Naive thymus-derived CD8-positive, alpha-beta T cell (primary cell): Measurements from ENCODE around the gene MGST1. TPM values are rescaled to one million over a fixed set of nuclear protein-coding genes. Genes with fewer than 3 reads are reported as not detected.
"Not testable (repeated sequence)": the region's sequence is repeated elsewhere in the genome, so short reads cannot be mapped to it uniquely, and the experiment has no call there.

ENCODE experiments used
- ATAC-seq, 2 donors: fragments of 150-1000 bp; cut with Tn5 transposase in 1 of 2; sonication (Bioruptor Pico), chemical (Tn5 transposase) in 1 of 2; 1 replicate in 1 of 2; 2 replicates in 1 of 2; pipeline ENCODE4 v1.10.0; 2021; ENCODE audit warnings: mild to moderate bottlenecking in 2 of 2, moderate library complexity in 2 of 2
- POLR2A ChIA-PET: fragments of 350-600 bp; sonication (Branson Sonifier 250); formaldehyde crosslinking; loops from one replicate; lab custom pipeline; 2021; ENCODE audit warnings: antibody characterized with exemption; lab: Charles Lee
- DNase-seq, 10 donors: peaks; one replicate each; pipeline versions ENCODE4 v3.0.0 to v3.0.0-alpha.2; 2020 to 2022
- H3K27ac Mint-ChIP-seq, 10 donors: one replicate each; pipeline ENCODE4 v1.8.0; 2020 to 2022; ENCODE audit warnings: mild to moderate bottlenecking in 10 of 10, mixed read lengths in 10 of 10, moderate library complexity in 4 of 10, inconsistent platforms in 1 of 10
- H3K27me3 Mint-ChIP-seq, 5 donors: one replicate each; pipeline ENCODE4 v1.8.0; 2021 to 2022; ENCODE audit warnings: mixed read lengths in 5 of 5
- H3K36me3 Mint-ChIP-seq, 3 donors: one replicate each; pipeline ENCODE4 v1.8.0; 2020 to 2022; ENCODE audit warnings: mixed read lengths in 3 of 3, mild to moderate bottlenecking in 2 of 3, inconsistent platforms in 1 of 3
- H3K4me1 Mint-ChIP-seq, 4 donors: one replicate each; pipeline ENCODE4 v1.8.0; 2021 to 2022; ENCODE audit warnings: mixed read lengths in 4 of 4
- H3K4me3 Mint-ChIP-seq, 10 donors: one replicate each; pipeline ENCODE4 v1.8.0; 2020 to 2022; ENCODE audit warnings: mild to moderate bottlenecking in 10 of 10, mixed read lengths in 10 of 10, moderate library complexity in 6 of 10, inconsistent platforms in 1 of 10
- H3K9me3 Mint-ChIP-seq, 9 donors: one replicate each; pipeline ENCODE4 v1.8.0; 2020 to 2022; ENCODE audit warnings: mixed read lengths in 9 of 9, mild to moderate bottlenecking in 3 of 9, inconsistent platforms in 1 of 9, moderate library complexity in 1 of 9
- polyA plus RNA-seq, 3 donors: library from polyadenylated mRNA; unstranded; fragments of 300-500 nt; fragmentation: Illumina TruSeq; gene quantifications; one replicate each; pipeline ENCODE4 v1.2.3, GENCODE V29; 2021
- total RNA-seq, 8 experiments: library from RNA in 2 of 8; stranded (reverse) in 2 of 8; gene quantifications; one replicate each; pipeline ENCODE4 v1.2.3 and lab custom pipeline; 2021 to 2026

The MGST1 gene
- total and polyA plus RNA-seq, 5 experiments from 2014 or later = 0.75 TPM; not detected in 4

- no peak overlapping the region for H3K4me3 Mint-ChIP-seq
Measured at GRCh38 chr12:16361142-16361783, 13.8 kb downstream of the MGST1 start.

GRCh38 chr12:16362550-16362949 is 15.1 kb downstream of the MGST1 start:
- peaks cover 0 to 21% (median 3%) of the 10 kb centered on the region in 9 donors for H3K9me3 Mint-ChIP-seq
- peaks cover 0 to 3% (median 0%) of the 10 kb centered on the region in 4 donors for H3K4me1 Mint-ChIP-seq
- DNase-seq (no peak), ATAC-seq (no peak)
- POLR2A ChIA-PET = no interaction called here
- no peaks in the 10 kb centered on the region for H3K36me3 Mint-ChIP-seq
- no peak overlapping the region for H3K27ac Mint-ChIP-seq
- no peak overlapping the region for H3K4me3 Mint-ChIP-seq
- peaks cover 0 to 7% (median 0%) of the 10 kb centered on the region in 5 donors for H3K27me3 Mint-ChIP-seq

More at GRCh38 chr12:16361142-16361783, 13.8 kb downstream of the MGST1 start:
- Mint-ChIP-seq H3K36me3 (no peaks in the 10 kb centered on the region), H3K27ac (no peak overlapping the region), H3K4me1 (peaks cover 0 to 3% (median 0%) of the 10 kb centered on the region in 4 donors), H3K27me3 (peaks cover 0 to 7% (median 0%) of the 10 kb centered on the region in 5 donors), H3K9me3 (peaks cover 0 to 27% (median 4%) of the 10 kb centered on the region in 9 donors)
- DNase-seq (no peak), ATAC-seq (no peak)
- POLR2A ChIA-PET = no interaction called here

GRCh38 chr12:16369156-16369555 is 21.7 kb downstream of the MGST1 start:
- DNase-seq = no peak
- Mint-ChIP-seq H3K4me3 (no peak overlapping the region), H3K4me1 (no peaks in the 10 kb centered on the region), H3K9me3 (peaks cover 0 to 2% (median 0%) of the 10 kb centered on the region in 9 donors), H3K27ac (no peak overlapping the region), H3K36me3 (no peaks in the 10 kb centered on the region), H3K27me3 (no peaks in the 10 kb centered on the region)
- no peak for ATAC-seq
- POLR2A ChIA-PET = no interaction called here

- no peak overlapping the region for H3K4me3 Mint-ChIP-seq
- H3K36me3 Mint-ChIP-seq = no peaks in the 10 kb centered on the region
- POLR2A ChIA-PET = no interaction called here
- H3K9me3 Mint-ChIP-seq = peaks cover 0 to 2% (median 0%) of the 10 kb centered on the region in 9 donors
- ATAC-seq (no peak), DNase-seq (no peak)
- H3K27ac Mint-ChIP-seq = no peak overlapping the region
- H3K27me3 Mint-ChIP-seq = no peaks in the 10 kb centered on the region
- H3K4me1 Mint-ChIP-seq = no peaks in the 10 kb centered on the region
Measured at GRCh38 chr12:16370096-16370495, 22.7 kb downstream of the MGST1 start.

- H3K4me3 Mint-ChIP-seq, H3K36me3 Mint-ChIP-seq, POLR2A ChIA-PET, ATAC-seq, H3K4me1 Mint-ChIP-seq, H3K27ac Mint-ChIP-seq, DNase-seq: not testable (repeated sequence)
- Mint-ChIP-seq H3K9me3 (peaks cover 0 to 19% (median 6%) of the 10 kb centered on the region in 9 donors), H3K27me3 (peaks cover 0 to 12% (median 0%) of the 10 kb centered on the region in 5 donors)
Measured at GRCh38 chr12:16382652-16383312, 35.3 kb downstream of the MGST1 start.

GRCh38 chr12:16384732-16385131 is 37.3 kb downstream of the MGST1 start:
- no peak for ATAC-seq
- Mint-ChIP-seq H3K9me3 (peaks cover 0 to 25% (median 7%) of the 10 kb centered on the region in 9 donors), H3K27ac (no peak overlapping the region), H3K36me3 (no peaks in the 10 kb centered on the region), H3K4me3 (no peak overlapping the region), H3K4me1 (no peaks in the 10 kb centered on the region), H3K27me3 (peaks cover 0 to 12% (median 0%) of the 10 kb centered on the region in 5 donors)
- DNase-seq = no peak
- POLR2A ChIA-PET = no interaction called here

- no peak for DNase-seq
- H3K27ac Mint-ChIP-seq = no peak overlapping the region
- H3K36me3 Mint-ChIP-seq = no peaks in the 10 kb centered on the region
- POLR2A ChIA-PET = no interaction called here
- H3K27me3 Mint-ChIP-seq = peaks cover 0 to 12% (median 0%) of the 10 kb centered on the region in 5 donors
- peaks cover 0 to 19% (median 6%) of the 10 kb centered on the region in 9 donors for H3K9me3 Mint-ChIP-seq
- no peak for ATAC-seq
- no peak overlapping the region for H3K4me3 Mint-ChIP-seq
- no peaks in the 10 kb centered on the region for H3K4me1 Mint-ChIP-seq
Measured at GRCh38 chr12:16385782-16386646, 38.6 kb downstream of the MGST1 start.

GRCh38 chr12:16387919-16388318 is 40.5 kb downstream of the MGST1 start:
- Mint-ChIP-seq H3K27me3 (peaks cover 0 to 12% (median 0%) of the 10 kb centered on the region in 5 donors), H3K27ac (no peak overlapping the region), H3K4me1 (no peaks in the 10 kb centered on the region), H3K4me3 (no peak overlapping the region), H3K36me3 (no peaks in the 10 kb centered on the region), H3K9me3 (peaks cover 0 to 29% (median 8%) of the 10 kb centered on the region in 9 donors)
- DNase-seq (no peak), ATAC-seq (no peak)
- POLR2A ChIA-PET = no interaction called here

GRCh38 chr12:16389594-16389993 is 42.1 kb downstream of the MGST1 start:
- Mint-ChIP-seq H3K9me3 (peaks cover 0 to 18% (median 7%) of the 10 kb centered on the region in 9 donors), H3K27ac (no peak overlapping the region), H3K27me3 (peaks cover 0 to 4% (median 0%) of the 10 kb centered on the region in 5 donors), H3K36me3 (no peaks in the 10 kb centered on the region), H3K4me3 (no peak overlapping the region), H3K4me1 (no peaks in the 10 kb centered on the region)
- POLR2A ChIA-PET = no interaction called here
- DNase-seq (no peak), ATAC-seq (no peak)

- ATAC-seq (no peak), DNase-seq (no peak)
- H3K36me3 Mint-ChIP-seq = no peaks in the 10 kb centered on the region
- peaks cover 0 to 20% (median 11%) of the 10 kb centered on the region in 9 donors for H3K9me3 Mint-ChIP-seq
- no peak overlapping the region for H3K4me3 Mint-ChIP-seq
- H3K27me3 Mint-ChIP-seq = no peaks in the 10 kb centered on the region
- no peaks in the 10 kb centered on the region for H3K4me1 Mint-ChIP-seq
- POLR2A ChIA-PET = no interaction called here
- H3K27ac Mint-ChIP-seq = no peak overlapping the region
Measured at GRCh38 chr12:16392846-16393535, 45.5 kb downstream of the MGST1 start.

GRCh38 chr12:16399101-16399500 is 51.7 kb downstream of the MGST1 start:
- H3K9me3 Mint-ChIP-seq = peaks cover 0 to 18% (median 4%) of the 10 kb centered on the region in 9 donors
- no peaks in the 10 kb centered on the region for H3K36me3 Mint-ChIP-seq
- H3K4me1 Mint-ChIP-seq = no peaks in the 10 kb centered on the region
- ATAC-seq (no peak), DNase-seq (no peak)
- no peaks in the 10 kb centered on the region for H3K27me3 Mint-ChIP-seq
- H3K4me3 Mint-ChIP-seq = no peak overlapping the region
- H3K27ac Mint-ChIP-seq = no peak overlapping the region
- POLR2A ChIA-PET = no interaction called here

GRCh38 chr12:16401835-16402234 is 54.4 kb downstream of the MGST1 start:
- DNase-seq, H3K4me1 Mint-ChIP-seq, H3K36me3 Mint-ChIP-seq, ATAC-seq, H3K27ac Mint-ChIP-seq, H3K27me3 Mint-ChIP-seq, H3K4me3 Mint-ChIP-seq, POLR2A ChIA-PET: not testable (repeated sequence)
- peaks cover 0 to 22% (median 6%) of the 10 kb centered on the region in 9 donors for H3K9me3 Mint-ChIP-seq
